ENCODE measurements around the gene FAAH.

Gene FAAH

GRCh38 chr1:46406881-46407608, 12.9 kb downstream of the FAAH start:
- DNase-seq = no peak
- no peak for ATAC-seq
- Mint-ChIP-seq H3K9me3 (no peaks in the 10 kb centered on the region), H3K4me3 (no peak overlapping the region), H3K27ac (no peak overlapping the region), H3K27me3 (no peaks in the 10 kb centered on the region), H3K4me1 (no peaks in the 10 kb centered on the region), H3K36me3 (ENCODE audit: low read depth) (no peaks in the 10 kb centered on the region)

GRCh38 chr1:46407636-46408035, 13.5 kb downstream of the FAAH start:
- H3K4me3 Mint-ChIP-seq = no peak overlapping the region
- no peaks in the 10 kb centered on the region for H3K9me3 Mint-ChIP-seq
- H3K4me1 Mint-ChIP-seq = no peaks in the 10 kb centered on the region
- no peaks in the 10 kb centered on the region for H3K36me3 Mint-ChIP-seq (ENCODE audit: low read depth)
- no peak overlapping the region for H3K27ac Mint-ChIP-seq
- no peaks in the 10 kb centered on the region for H3K27me3 Mint-ChIP-seq
- ATAC-seq (no peak), DNase-seq (no peak)

- no peaks in the 10 kb centered on the region for H3K4me1 Mint-ChIP-seq
- H3K27ac Mint-ChIP-seq = no peak overlapping the region
- ATAC-seq (no peak), DNase-seq (no peak)
- no peaks in the 10 kb centered on the region for H3K36me3 Mint-ChIP-seq (ENCODE audit: low read depth)
- H3K4me3 Mint-ChIP-seq = no peak overlapping the region
- no peaks in the 10 kb centered on the region for H3K9me3 Mint-ChIP-seq
- H3K27me3 Mint-ChIP-seq = no peaks in the 10 kb centered on the region
Measured at GRCh38 chr1:46408356-46409062, 14.4 kb downstream of the FAAH start.

- Mint-ChIP-seq H3K4me3 (no peak overlapping the region), H3K4me1 (no peaks in the 10 kb centered on the region), H3K9me3 (no peaks in the 10 kb centered on the region), H3K27ac (no peak overlapping the region), H3K27me3 (no peaks in the 10 kb centered on the region), H3K36me3 (ENCODE audit: low read depth) (no peaks in the 10 kb centered on the region)
- DNase-seq = no peak
- no peak for ATAC-seq
Measured at GRCh38 chr1:46409063-46409372, 14.9 kb downstream of the FAAH start.

GRCh38 chr1:46410156-46411009, 16.3 kb downstream of the FAAH start:
- Mint-ChIP-seq H3K36me3 (ENCODE audit: low read depth) (no peaks in the 10 kb centered on the region), H3K9me3 (no peaks in the 10 kb centered on the region), H3K4me1 (no peaks in the 10 kb centered on the region), H3K27ac (no peak overlapping the region), H3K27me3 (no peaks in the 10 kb centered on the region), H3K4me3 (no peak overlapping the region)
- no peak for DNase-seq
- ATAC-seq = no peak

- H3K36me3 Mint-ChIP-seq (ENCODE audit: low read depth) = no peaks in the 10 kb centered on the region
Measured at GRCh38 chr1:46411010-46411405, 16.9 kb downstream of the FAAH start.

GRCh38 chr1:46411601-46412341, 17.7 kb downstream of the FAAH start:
- H3K36me3 Mint-ChIP-seq (ENCODE audit: low read depth) = no peaks in the 10 kb centered on the region
- no peak for ATAC-seq

More at GRCh38 chr1:46411010-46411405, 16.9 kb downstream of the FAAH start:
- Mint-ChIP-seq H3K9me3 (no peaks in the 10 kb centered on the region), H3K4me1 (no peaks in the 10 kb centered on the region), H3K27ac (no peak overlapping the region), H3K4me3 (no peak overlapping the region), H3K27me3 (no peaks in the 10 kb centered on the region)
- no peak for ATAC-seq
- no peak for DNase-seq

GRCh38 chr1:46412893-46413595, 18.9 kb downstream of the FAAH start:
- Mint-ChIP-seq H3K4me3 (no peak overlapping the region), H3K27me3 (no peaks in the 10 kb centered on the region), H3K9me3 (no peaks in the 10 kb centered on the region), H3K4me1 (no peaks in the 10 kb centered on the region), H3K27ac (no peak overlapping the region), H3K36me3 (ENCODE audit: low read depth) (no peaks in the 10 kb centered on the region)
- DNase-seq = no peak
- ATAC-seq = no peak

More at GRCh38 chr1:46411601-46412341, 17.7 kb downstream of the FAAH start:
- Mint-ChIP-seq H3K27ac (no peak overlapping the region), H3K9me3 (no peaks in the 10 kb centered on the region), H3K27me3 (no peaks in the 10 kb centered on the region), H3K4me3 (no peak overlapping the region), H3K4me1 (no peaks in the 10 kb centered on the region)
- DNase-seq = peak; percentile 45

- Mint-ChIP-seq H3K36me3 (ENCODE audit: low read depth) (no peaks in the 10 kb centered on the region), H3K4me1 (no peaks in the 10 kb centered on the region), H3K9me3 (no peaks in the 10 kb centered on the region), H3K27ac (no peak overlapping the region), H3K27me3 (no peaks in the 10 kb centered on the region), H3K4me3 (no peak overlapping the region)
- ATAC-seq = peak; percentile 46
- DNase-seq = peak; percentile 14
Measured at GRCh38 chr1:46413596-46413985, 19.5 kb downstream of the FAAH start.

- H3K27me3 Mint-ChIP-seq = no peaks in the 10 kb centered on the region
- no peak overlapping the region for H3K4me3 Mint-ChIP-seq
- DNase-seq (no peak), ATAC-seq (no peak)
- no peaks in the 10 kb centered on the region for H3K36me3 Mint-ChIP-seq (ENCODE audit: low read depth)
- no peaks in the 10 kb centered on the region for H3K9me3 Mint-ChIP-seq
- no peaks in the 10 kb centered on the region for H3K4me1 Mint-ChIP-seq
- no peak overlapping the region for H3K27ac Mint-ChIP-seq
Measured at GRCh38 chr1:46415514-46415913, 21.4 kb downstream of the FAAH start.

- H3K4me3 Mint-ChIP-seq = no peak overlapping the region
- no peak for ATAC-seq
- peaks cover 6% of the 10 kb centered on the region for H3K27me3 Mint-ChIP-seq
- H3K27ac Mint-ChIP-seq = no peak overlapping the region
- H3K4me1 Mint-ChIP-seq = no peaks in the 10 kb centered on the region
- no peaks in the 10 kb centered on the region for H3K9me3 Mint-ChIP-seq
- DNase-seq = no peak
- no peaks in the 10 kb centered on the region for H3K36me3 Mint-ChIP-seq (ENCODE audit: low read depth)
Measured at GRCh38 chr1:46418976-46419375, 24.9 kb downstream of the FAAH start.

GRCh38 chr1:46420533-46420915, 26.4 kb downstream of the FAAH start:
- H3K36me3 Mint-ChIP-seq (ENCODE audit: low read depth) = no peaks in the 10 kb centered on the region
- H3K4me3 Mint-ChIP-seq = no peak overlapping the region
- ATAC-seq = no peak
- no peaks in the 10 kb centered on the region for H3K9me3 Mint-ChIP-seq
- no peaks in the 10 kb centered on the region for H3K4me1 Mint-ChIP-seq
- DNase-seq = no peak
- no peak overlapping the region for H3K27ac Mint-ChIP-seq
- peaks cover 11% of the 10 kb centered on the region for H3K27me3 Mint-ChIP-seq

GRCh38 chr1:46421739-46422138, 27.6 kb downstream of the FAAH start:
- no peaks in the 10 kb centered on the region for H3K9me3 Mint-ChIP-seq
- ATAC-seq (no peak), DNase-seq (no peak)
- no peak overlapping the region for H3K4me3 Mint-ChIP-seq
- H3K36me3 Mint-ChIP-seq (ENCODE audit: low read depth) = no peaks in the 10 kb centered on the region
- no peak overlapping the region for H3K27ac Mint-ChIP-seq
- H3K27me3 Mint-ChIP-seq = peaks cover 14% of the 10 kb centered on the region
- H3K4me1 Mint-ChIP-seq = no peaks in the 10 kb centered on the region
